ENCODE data around the gene USHBP1.

USHBP1 gene

GRCh38 chr19:17235300-17235970 lies 29.1 kb downstream of the USHBP1 start:
- Histone ChIP-seq H3K27me3 (ENCODE audit: insufficient read depth, low read length, poor library complexity) (no peaks in the 10 kb centered on the region), H3K4me2 (ENCODE audit: insufficient read depth, low read length) (peak overlapping the region; percentile 100), H3K4me1 (ENCODE audit: insufficient read depth, low read length) (peaks cover 27% of the 10 kb centered on the region), H3K27ac (ENCODE audit: low read length) (peak overlapping the region; percentile 79), H3K79me2 (ENCODE audit: insufficient read depth, low read length) (peaks cover 35% of the 10 kb centered on the region), H2AFZ (ENCODE audit: low read depth, low read length) (peak overlapping the region; percentile 77), H4K20me1 (ENCODE audit: insufficient read depth, low read length) (peaks cover 32% of the 10 kb centered on the region), H3K9me3 (ENCODE audit: insufficient read depth, low read length, severe bottlenecking) (no peaks in the 10 kb centered on the region), H3K4me3 (ENCODE audit: low read depth in 1 of 2, low read length in 2 of 2) (peak overlapping the region; percentile 77 to 90), H3K9ac (ENCODE audit: low read depth, low read length) (peak overlapping the region; percentile 80), H3K36me3 (ENCODE audit: insufficient read depth, low read length) (peaks cover 40% of the 10 kb centered on the region)
- DNase-seq (peak; percentile 77), ATAC-seq (ENCODE audit: insufficient read depth, low read depth) (peak; percentile 79)
- TF ChIP-seq, protein P1, sequence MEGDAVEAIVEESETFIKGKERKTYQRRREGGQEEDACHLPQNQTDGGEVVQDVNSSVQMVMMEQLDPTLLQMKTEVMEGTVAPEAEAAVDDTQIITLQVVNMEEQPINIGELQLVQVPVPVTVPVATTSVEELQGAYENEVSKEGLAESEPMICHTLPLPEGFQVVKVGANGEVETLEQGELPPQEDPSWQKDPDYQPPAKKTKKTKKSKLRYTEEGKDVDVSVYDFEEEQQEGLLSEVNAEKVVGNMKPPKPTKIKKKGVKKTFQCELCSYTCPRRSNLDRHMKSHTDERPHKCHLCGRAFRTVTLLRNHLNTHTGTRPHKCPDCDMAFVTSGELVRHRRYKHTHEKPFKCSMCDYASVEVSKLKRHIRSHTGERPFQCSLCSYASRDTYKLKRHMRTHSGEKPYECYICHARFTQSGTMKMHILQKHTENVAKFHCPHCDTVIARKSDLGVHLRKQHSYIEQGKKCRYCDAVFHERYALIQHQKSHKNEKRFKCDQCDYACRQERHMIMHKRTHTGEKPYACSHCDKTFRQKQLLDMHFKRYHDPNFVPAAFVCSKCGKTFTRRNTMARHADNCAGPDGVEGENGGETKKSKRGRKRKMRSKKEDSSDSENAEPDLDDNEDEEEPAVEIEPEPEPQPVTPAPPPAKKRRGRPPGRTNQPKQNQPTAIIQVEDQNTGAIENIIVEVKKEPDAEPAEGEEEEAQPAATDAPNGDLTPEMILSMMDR (IDR thresholded peaks at IDR 0.05; ENCODE audit: borderline replicate concordance, extremely low read depth, low read length, poor library complexity, severe bottlenecking) = peak; percentile 71
- TF ChIP-seq EZH2 (IDR thresholded peaks at IDR 0.05; ENCODE audit: borderline replicate concordance, low read depth, low read length, severe bottlenecking) = no peak

DNA sequence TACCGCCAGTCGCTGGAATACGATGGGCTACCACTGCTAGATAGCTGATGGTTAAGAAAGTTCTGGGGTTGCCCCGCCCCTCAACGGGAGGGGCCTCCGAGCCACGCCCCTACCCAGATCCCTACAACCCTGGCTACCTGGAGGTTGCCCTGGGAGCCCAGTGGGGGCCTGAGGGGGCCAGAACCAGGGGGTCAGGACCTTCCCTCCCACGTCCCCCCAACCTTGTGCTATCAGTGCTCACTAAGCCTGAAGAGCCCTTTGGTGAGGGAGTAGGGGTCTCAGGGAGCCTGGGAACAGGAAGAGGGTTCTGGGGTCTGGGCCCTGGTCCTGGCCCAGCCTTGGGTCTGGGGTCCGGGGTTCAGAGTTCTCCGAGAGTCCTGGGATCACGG lies 29.6 kb downstream of the USHBP1 start:
- DNase-seq (peak; percentile 74), ATAC-seq (ENCODE audit: insufficient read depth, low read depth) (peak; percentile 68)
- peaks cover 34% of the 10 kb centered on the region for H4K20me1 ChIP-seq (ENCODE audit: insufficient read depth, low read length)
- H3K9ac ChIP-seq (ENCODE audit: low read depth, low read length) = peak overlapping the region; percentile 80
- TF ChIP-seq, protein P1 (IDR thresholded peaks at IDR 0.05; ENCODE audit: borderline replicate concordance, extremely low read depth, low read length, poor library complexity, severe bottlenecking) = no peak
- H2AFZ ChIP-seq (ENCODE audit: low read depth, low read length) = peak overlapping the region; percentile 77
- peak overlapping the region; percentile 79 for H3K27ac ChIP-seq (ENCODE audit: low read length)
- H3K79me2 ChIP-seq (ENCODE audit: insufficient read depth, low read length) = peaks cover 33% of the 10 kb centered on the region
- H3K4me1 ChIP-seq (ENCODE audit: insufficient read depth, low read length) = peaks cover 27% of the 10 kb centered on the region
- H3K36me3 ChIP-seq (ENCODE audit: insufficient read depth, low read length) = peaks cover 38% of the 10 kb centered on the region
- H3K9me3 ChIP-seq (ENCODE audit: insufficient read depth, low read length, severe bottlenecking) = no peaks in the 10 kb centered on the region
- peak overlapping the region; percentile 100 for H3K4me2 ChIP-seq (ENCODE audit: insufficient read depth, low read length)
- H3K27me3 ChIP-seq (ENCODE audit: insufficient read depth, low read length, poor library complexity) = no peaks in the 10 kb centered on the region
- H3K4me3 ChIP-seq (ENCODE audit: low read depth in 1 of 2, low read length in 2 of 2) = peak overlapping the region; percentile 77 to 90

- Histone ChIP-seq H3K9me3 (ENCODE audit: insufficient read depth, low read length, severe bottlenecking) (no peaks in the 10 kb centered on the region), H3K27ac (ENCODE audit: low read length) (no peak overlapping the region), H3K27me3 (ENCODE audit: insufficient read depth, low read length, poor library complexity) (no peaks in the 10 kb centered on the region), H4K20me1 (ENCODE audit: insufficient read depth, low read length) (peaks cover 39% of the 10 kb centered on the region), H3K4me1 (ENCODE audit: insufficient read depth, low read length) (peaks cover 33% of the 10 kb centered on the region), H3K79me2 (ENCODE audit: insufficient read depth, low read length) (peaks cover 33% of the 10 kb centered on the region), H3K9ac (ENCODE audit: low read depth, low read length) (no peak overlapping the region), H3K36me3 (ENCODE audit: insufficient read depth, low read length) (peaks cover 40% of the 10 kb centered on the region), H2AFZ (ENCODE audit: low read depth, low read length) (no peak overlapping the region), H3K4me3 (ENCODE audit: low read depth in 1 of 2, low read length in 2 of 2) (no peak overlapping the region), H3K4me2 (ENCODE audit: insufficient read depth, low read length) (no peak overlapping the region)
- ATAC-seq (ENCODE audit: insufficient read depth, low read depth) = no peak
- no peak for TF ChIP-seq EZH2 (IDR thresholded peaks at IDR 0.05; ENCODE audit: borderline replicate concordance, low read depth, low read length, severe bottlenecking)
- TF ChIP-seq, protein P1 (IDR thresholded peaks at IDR 0.05; ENCODE audit: borderline replicate concordance, extremely low read depth, low read length, poor library complexity, severe bottlenecking) = no peak
- no peak for DNase-seq
Measured at GRCh38 chr19:17232258-17232657, 32.3 kb downstream of the USHBP1 start.
